Loucy (cell line): ENCODE results near the gene FAM222A.

Experiments
- H2AFZ ChIP-seq: fragments of 200-600 bp; sonication (generic); 2 replicates; pipeline ENCODE4 v1.6.0; 2016; ENCODE audit warnings: antibody characterized with exemption, mild to moderate bottlenecking, low read length, moderate library complexity
- H3F3A ChIP-seq: fragments of 200-600 bp; 2 replicates; pipeline ENCODE4 v1.6.0; 2016; ENCODE audit warnings: antibody characterized with exemption, low read depth, mild to moderate bottlenecking
- H3K27me3 ChIP-seq: fragments of 200-600 bp; sonication (generic); 2 replicates; pipeline ENCODE4 v1.6.1; 2014; ENCODE audit warnings: low read length, mild to moderate bottlenecking; ENCODE audit not compliant: insufficient read depth, poor library complexity, severe bottlenecking
- H3K36me3 ChIP-seq: fragments of 200-600 bp; sonication (generic); 2 replicates; pipeline ENCODE4 v1.6.1; 2016; ENCODE audit warnings: low read length; ENCODE audit not compliant: insufficient read depth
- H3K4me1 ChIP-seq: fragments of 200-600 bp; sonication (generic); 2 replicates; pipeline ENCODE4 v1.5.1; 2014; ENCODE audit warnings: low read length, mild to moderate bottlenecking; ENCODE audit not compliant: insufficient read depth, poor library complexity, severe bottlenecking
- H3K4me2 ChIP-seq: fragments of 200-600 bp; sonication (generic); 2 replicates; pipeline ENCODE4 v1.6.0; 2014; ENCODE audit warnings: antibody characterized with exemption, low read length, low read depth, mild to moderate bottlenecking; ENCODE audit not compliant: poor library complexity, severe bottlenecking
- H3K4me3 ChIP-seq: fragments of 200-600 bp; sonication (generic); 2 replicates; pipeline ENCODE4 v1.5.1; 2014; ENCODE audit warnings: low read length, mild to moderate bottlenecking, mixed read lengths; ENCODE audit not compliant: poor library complexity, severe bottlenecking
- H3K79me2 ChIP-seq: fragments of 200-600 bp; sonication (generic); 2 replicates; pipeline ENCODE4 v1.6.1; 2014; ENCODE audit warnings: low read length; ENCODE audit not compliant: insufficient read depth
- H3K9ac ChIP-seq: fragments of 200-600 bp; sonication (generic); 2 replicates; pipeline ENCODE4 v1.6.0; 2014; ENCODE audit warnings: mild to moderate bottlenecking, low read depth, low read length, moderate library complexity; ENCODE audit not compliant: poor library complexity, severe bottlenecking
- H3K9me2 ChIP-seq: fragments of 200-600 bp; sonication (generic); replicated peaks from 2 replicates; pipeline ENCODE4 v1.6.1; 2016; ENCODE audit warnings: low read depth, low read length, mixed read lengths
- H3K9me3 ChIP-seq: fragments of 200-600 bp; sonication (generic); 2 replicates; pipeline ENCODE4 v1.6.1; 2014; ENCODE audit warnings: mild to moderate bottlenecking, antibody characterized with exemption, low read length, low read depth; ENCODE audit not compliant: insufficient read depth
- H4K20me1 ChIP-seq: fragments of 200-600 bp; sonication (generic); 2 replicates; pipeline ENCODE4 v1.6.0; 2014; ENCODE audit warnings: antibody characterized with exemption, low read length, mild to moderate bottlenecking; ENCODE audit not compliant: insufficient read depth, poor library complexity, severe bottlenecking
- CTCF ChIP-seq: fragments of 200-600 bp; sonication (generic); conservative IDR thresholded peaks from 2 replicates; pipeline ENCODE4 v1.5.1; 2014; ENCODE audit warnings: mild to moderate bottlenecking, antibody characterized with exemption, low read length
- EZH2phosphoT487 ChIP-seq: fragments of 200-600 bp; IDR thresholded peaks from 2 replicates; pipeline ENCODE4 v1.6.1; 2018; ENCODE audit warnings: antibody characterized with exemption, mild to moderate bottlenecking, moderate library complexity, borderline replicate concordance

The FAM222A gene

GRCh38 chr12:109758426-109759420, 45.1 kb downstream of the FAM222A start:
- no peak for TF ChIP-seq CTCF
- TF ChIP-seq EZH2phosphoT487 = no peak
- H3K36me3 ChIP-seq = no peaks in the 10 kb centered on the region
- H3K4me3 ChIP-seq = no peak overlapping the region
- H3K4me1 ChIP-seq = no peaks in the 10 kb centered on the region
- no peaks in the 10 kb centered on the region for H3F3A ChIP-seq
- no peaks in the 10 kb centered on the region for H3K9me2 ChIP-seq
- H3K9ac ChIP-seq = no peak overlapping the region
- H3K9me3 ChIP-seq = no peaks in the 10 kb centered on the region
- no peak overlapping the region for H3K4me2 ChIP-seq
- no peaks in the 10 kb centered on the region for H3K27me3 ChIP-seq
- no peaks in the 10 kb centered on the region for H3K79me2 ChIP-seq
- no peaks in the 10 kb centered on the region for H4K20me1 ChIP-seq
- H2AFZ ChIP-seq = no peak overlapping the region

GRCh38 chr12:109759595-109759994, 46.0 kb downstream of the FAM222A start:
- Histone ChIP-seq H3K4me2 (no peak overlapping the region), H3K36me3 (no peaks in the 10 kb centered on the region), H3K79me2 (no peaks in the 10 kb centered on the region), H3K27me3 (no peaks in the 10 kb centered on the region), H4K20me1 (no peaks in the 10 kb centered on the region), H3K9me2 (no peaks in the 10 kb centered on the region), H3K9me3 (no peaks in the 10 kb centered on the region), H2AFZ (no peak overlapping the region), H3F3A (no peaks in the 10 kb centered on the region), H3K4me1 (no peaks in the 10 kb centered on the region), H3K9ac (no peak overlapping the region), H3K4me3 (no peak overlapping the region)
- TF ChIP-seq EZH2phosphoT487 (no peak), CTCF (no peak)

- H3K36me3 ChIP-seq = no peaks in the 10 kb centered on the region
- no peak overlapping the region for H3K4me3 ChIP-seq
- H3K27me3 ChIP-seq = no peaks in the 10 kb centered on the region
- H3K4me1 ChIP-seq = no peaks in the 10 kb centered on the region
- H2AFZ ChIP-seq = no peak overlapping the region
- TF ChIP-seq CTCF (no peak), EZH2phosphoT487 (no peak)
- no peaks in the 10 kb centered on the region for H4K20me1 ChIP-seq
- no peak overlapping the region for H3K9ac ChIP-seq
- no peaks in the 10 kb centered on the region for H3F3A ChIP-seq
- H3K9me3 ChIP-seq = no peaks in the 10 kb centered on the region
- H3K79me2 ChIP-seq = no peaks in the 10 kb centered on the region
- no peaks in the 10 kb centered on the region for H3K9me2 ChIP-seq
- no peak overlapping the region for H3K4me2 ChIP-seq
These were observed 46.7 kb downstream of the FAM222A start for GRCh38 chr12:109760031-109760929.
